UCSD-AML1 (cell line): ENCODE data around the gene MSANTD4.
"Not testable (repeated sequence)": the region's sequence is repeated elsewhere in the genome, so short reads cannot be mapped to it uniquely, and the experiment has no call there.

Experiments used
- DNase-seq: peaks from one replicate; lab custom pipeline; 2025; ENCODE audit not compliant: unreplicated experiment; lab: John Stamatoyannopoulos, UW

MSANTD4 gene

DNA sequence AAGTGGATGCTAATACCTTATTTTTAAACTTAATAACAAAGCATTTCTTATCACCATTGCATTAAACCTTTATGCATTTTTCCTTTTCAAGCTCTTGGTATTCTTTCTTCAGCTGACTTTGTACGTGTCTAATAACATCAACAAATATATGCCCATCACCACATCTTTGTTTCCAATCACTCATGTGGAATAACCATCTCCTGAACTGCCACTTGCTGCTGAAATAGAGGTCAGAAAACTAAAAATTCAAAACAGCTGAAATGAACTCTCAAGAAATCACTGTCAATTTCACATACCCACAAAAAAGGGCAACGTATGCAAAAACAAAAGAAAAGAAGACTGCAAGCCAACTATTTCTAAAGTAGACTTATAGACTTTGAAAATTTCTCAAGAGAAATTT lies 7.4 kb downstream of the MSANTD4 start:
- no peak for DNase-seq

DNA sequence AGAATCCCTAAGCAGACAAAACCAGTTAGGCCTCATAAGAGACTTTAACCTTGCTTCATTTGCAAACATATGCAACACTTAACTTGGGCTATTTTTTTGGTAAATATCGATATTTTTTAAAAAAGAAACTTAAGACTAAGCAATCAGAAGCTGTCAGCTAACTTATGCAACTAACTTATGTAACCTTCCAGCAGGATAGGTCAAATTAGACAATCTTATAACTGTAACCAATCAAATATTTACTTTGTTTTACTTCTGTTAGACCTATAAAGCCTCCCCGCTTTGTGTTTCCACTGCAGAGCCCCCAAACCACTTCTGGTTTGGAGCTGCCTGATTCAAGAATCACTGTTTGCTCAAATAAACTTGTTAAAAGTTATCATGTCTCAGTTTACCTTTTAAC lies 8.0 kb downstream of the MSANTD4 start:
- no peak for DNase-seq

DNA sequence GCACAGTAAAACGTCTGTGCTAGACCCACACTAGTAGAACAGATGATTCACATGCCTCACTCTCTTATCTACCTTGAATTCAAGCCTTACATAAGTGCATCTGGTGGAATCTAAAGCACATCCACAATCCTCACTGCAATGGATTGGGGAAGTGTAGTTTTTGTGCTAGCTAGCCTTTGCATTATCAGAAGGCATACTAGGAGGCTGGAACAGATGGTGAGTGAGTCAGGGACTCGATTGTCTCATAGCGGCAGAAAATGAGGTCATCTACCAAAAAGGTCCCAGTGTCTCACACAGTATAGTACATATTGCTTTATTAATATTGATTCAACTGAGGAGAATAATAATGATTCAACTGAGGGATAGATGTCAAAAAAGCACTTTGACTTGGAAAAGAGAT lies 9.3 kb downstream of the MSANTD4 start:
- no peak for DNase-seq

DNA sequence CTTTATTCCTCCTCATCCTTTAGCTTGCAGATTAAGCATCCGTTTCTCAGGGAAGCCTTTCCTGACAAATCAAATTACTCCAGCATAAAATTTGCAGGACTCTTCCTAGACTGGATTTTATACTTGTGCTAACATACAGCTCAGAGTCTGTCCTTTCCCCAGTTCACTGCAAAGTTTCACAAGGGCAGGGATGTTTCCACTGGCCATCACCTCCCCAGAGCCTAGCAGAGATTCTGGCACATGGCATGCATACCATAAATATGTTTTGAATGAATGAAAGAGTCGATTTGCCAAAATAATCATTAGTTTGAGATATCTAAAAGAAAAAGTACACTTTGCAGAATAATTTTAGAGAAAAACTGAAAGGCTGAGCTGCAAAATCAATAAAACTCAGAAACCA lies 10.6 kb downstream of the MSANTD4 start:
- no peak for DNase-seq

DNA sequence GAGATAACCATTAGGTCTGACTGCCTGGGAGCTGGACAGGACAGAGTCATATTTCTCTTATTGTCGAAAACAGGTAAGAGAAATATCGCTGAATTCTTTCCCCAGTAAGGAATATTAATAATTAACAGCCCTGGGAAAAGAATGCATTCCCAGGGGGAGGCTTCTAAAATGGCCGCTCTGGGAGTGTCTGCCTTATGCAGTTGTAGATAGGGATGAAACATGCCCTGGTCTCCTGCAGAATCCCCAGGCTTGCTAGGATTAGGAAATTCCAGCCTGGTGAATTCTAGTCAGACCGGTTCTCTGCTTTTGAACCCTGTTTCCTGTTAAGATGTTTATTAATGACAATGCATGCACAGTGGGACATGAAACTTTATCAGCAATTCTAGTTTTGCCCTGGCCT lies 18.9 kb downstream of the MSANTD4 start:
- not testable (repeated sequence) for DNase-seq

DNA sequence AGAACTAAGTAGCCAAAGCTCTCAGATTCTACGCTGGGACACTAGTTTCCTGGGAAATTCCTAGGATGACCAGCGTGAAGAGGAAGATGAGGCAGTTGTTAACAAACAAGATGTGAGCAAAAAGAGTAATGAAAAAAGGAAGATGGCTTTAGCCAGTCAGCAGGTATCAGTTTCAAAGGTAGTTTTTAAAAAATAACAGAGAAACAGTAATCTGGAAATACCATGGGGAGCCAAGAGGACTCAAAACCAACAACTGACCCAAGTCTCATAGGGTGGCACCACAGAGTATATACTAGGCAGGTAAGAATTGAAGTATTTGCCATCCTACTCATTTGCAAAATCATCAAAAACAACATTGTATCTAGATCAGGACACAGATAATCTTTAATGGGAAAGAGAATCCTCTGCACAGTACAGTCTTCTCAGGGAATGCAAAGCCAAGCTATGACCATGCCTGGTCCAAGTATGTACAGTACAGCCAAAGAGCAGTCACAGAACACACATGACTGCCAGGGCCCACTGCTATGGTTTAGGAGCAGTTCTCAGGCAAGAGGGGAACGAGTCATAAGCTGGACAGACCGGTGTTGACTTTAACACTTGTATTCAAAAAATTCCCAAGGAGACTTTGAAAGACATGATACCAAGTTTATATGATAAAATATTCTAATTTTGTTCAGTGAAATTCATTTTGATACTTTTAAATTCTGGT lies 20.6 kb downstream of the MSANTD4 start:
- DNase-seq, result no peak

DNA sequence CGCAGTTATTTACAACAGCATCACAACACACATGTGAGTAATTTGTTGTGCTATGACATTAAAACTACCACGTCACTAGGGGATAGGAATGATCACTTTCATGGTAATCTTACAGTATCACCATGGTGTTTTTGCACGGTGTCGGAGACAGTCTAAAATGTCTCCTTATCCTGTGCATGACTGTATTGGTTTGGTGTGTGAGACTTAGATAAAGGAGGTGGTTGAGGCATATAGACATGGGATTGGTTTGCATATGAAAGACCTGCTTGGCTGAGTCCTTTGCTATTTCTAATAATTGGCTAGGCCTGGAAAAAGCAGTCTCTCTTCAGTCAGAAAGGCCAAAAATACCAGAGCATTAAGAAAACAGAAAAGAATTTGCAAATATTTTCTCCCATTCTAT lies 30.2 kb downstream of the MSANTD4 start:
- DNase-seq, result no peak

DNA sequence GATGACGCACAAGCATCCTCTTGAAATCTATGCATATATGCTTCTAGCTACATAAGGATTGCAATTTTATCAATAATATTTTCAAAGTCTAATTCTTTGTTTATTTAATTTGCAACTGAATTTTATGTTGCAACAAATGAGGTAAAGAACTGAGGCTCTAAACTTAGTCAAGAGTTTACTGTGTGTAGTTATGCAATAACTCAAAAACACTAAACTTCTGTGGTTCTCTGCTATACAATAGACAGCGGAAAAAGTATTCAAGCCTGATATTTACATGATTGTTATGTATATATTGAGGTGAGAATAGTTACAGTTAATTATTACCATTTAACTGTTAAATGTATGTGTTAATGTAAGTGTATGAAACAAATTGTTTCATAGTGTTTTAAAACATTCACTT lies 32.9 kb downstream of the MSANTD4 start:
- no peak for DNase-seq

DNA sequence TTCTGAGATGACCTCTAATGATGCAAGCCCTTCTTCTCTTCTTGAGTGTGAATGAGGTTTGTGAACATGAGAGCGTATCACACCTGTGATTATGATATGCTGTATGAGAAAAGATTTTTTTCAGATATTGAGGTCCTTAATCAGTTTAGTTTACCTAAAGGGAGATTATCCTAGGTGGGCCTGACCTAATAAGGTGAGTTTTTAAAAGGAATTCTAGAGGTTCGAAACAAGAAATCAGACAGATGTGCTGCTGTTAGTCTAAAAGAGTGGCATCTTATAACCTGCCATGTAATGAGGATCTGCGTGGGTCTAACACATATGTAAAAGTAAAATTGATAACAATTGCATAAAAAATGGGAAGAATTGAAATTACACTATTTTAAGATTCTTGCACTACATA lies 33.8 kb downstream of the MSANTD4 start:
- DNase-seq, result no peak

DNA sequence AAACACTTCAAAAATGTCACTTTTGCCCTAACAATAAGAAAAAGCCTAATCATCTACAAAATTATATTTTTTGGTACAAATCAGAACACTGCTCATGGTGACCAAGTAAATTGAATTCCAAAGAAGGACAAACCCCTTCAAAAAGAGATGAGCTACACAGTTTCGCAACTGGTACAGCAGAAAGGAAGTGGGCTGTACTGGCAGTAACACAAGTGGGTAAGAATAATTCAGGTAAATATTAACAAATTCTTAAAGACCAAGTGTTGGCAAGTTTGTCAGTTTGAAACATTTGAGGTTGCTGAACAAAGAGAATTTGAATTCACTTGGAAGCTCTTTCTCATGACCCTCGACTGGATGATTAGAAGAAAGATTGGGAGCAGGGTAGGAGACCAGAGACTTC lies 35.5 kb downstream of the MSANTD4 start:
- no peak for DNase-seq

DNA sequence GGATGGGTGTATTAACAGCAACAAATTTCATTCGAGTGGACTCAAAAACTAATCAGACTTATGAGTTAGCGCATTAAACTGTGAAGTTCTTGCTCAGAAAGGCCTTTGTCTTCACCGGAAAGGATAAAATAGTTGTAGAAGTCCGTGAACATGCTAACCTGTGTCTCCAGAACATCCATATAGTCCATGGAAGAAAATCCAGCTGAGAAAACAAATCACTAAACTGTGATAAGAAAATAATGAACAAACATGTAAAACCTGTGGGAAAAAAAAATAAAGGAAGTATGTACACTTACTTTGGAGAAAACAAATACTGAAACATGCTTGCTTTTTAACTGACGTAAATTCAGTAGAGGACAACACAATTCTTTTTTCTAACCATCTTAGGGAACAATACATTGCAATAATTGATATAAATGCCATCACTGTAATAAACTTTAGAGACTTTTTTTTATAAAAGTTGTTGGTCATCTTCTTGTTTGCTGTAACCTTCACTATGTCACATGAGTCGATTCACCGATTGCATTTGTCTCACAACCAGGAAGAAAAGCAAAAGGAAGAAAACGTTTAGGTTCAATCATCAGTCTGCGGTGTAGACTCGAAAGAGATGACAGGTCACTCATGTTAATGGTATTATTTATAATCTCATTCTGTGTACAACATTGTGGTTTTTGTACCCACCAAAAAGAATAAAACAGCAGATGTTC lies 41.9 kb downstream of the MSANTD4 start:
- no peak for DNase-seq

DNA sequence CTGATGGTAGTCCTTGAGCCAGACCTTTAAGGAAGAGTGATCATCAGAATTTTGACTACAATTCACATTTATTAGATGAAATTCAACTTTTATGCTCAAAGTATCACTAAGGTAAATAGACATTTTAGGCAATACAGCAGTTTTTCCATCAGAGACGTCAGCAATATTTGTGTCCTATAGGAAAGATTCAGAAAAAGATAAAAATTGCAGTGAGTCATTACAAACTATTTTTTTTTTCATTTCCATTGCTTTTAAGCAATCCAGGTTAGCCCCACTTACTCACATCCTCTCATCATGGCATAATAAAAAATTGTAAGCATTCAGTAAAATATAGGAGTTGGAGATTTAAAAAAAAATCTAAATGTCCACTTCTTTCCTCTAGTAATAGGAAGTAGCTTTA lies 46.9 kb downstream of the MSANTD4 start:
- DNase-seq, result no peak

DNA sequence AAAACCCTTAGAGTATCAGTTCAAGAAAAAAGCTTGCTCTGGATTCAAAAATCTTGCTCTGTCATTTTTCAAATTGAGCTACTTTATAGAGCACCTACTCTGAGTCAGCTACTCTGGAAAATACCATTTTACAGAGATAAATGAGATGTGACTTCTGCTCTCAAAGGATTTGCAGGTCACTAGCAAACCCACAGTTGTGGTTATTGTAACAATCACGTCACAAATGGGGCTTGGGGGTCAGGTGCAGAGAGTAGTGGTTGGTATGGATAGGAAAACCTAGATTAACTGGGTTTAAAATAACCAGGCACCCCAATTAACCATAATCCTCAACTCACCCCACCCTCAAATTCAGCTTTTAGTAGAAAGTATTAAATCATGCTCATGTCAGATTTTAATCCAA lies 52.3 kb downstream of the MSANTD4 start:
- DNase-seq, result no peak

DNA sequence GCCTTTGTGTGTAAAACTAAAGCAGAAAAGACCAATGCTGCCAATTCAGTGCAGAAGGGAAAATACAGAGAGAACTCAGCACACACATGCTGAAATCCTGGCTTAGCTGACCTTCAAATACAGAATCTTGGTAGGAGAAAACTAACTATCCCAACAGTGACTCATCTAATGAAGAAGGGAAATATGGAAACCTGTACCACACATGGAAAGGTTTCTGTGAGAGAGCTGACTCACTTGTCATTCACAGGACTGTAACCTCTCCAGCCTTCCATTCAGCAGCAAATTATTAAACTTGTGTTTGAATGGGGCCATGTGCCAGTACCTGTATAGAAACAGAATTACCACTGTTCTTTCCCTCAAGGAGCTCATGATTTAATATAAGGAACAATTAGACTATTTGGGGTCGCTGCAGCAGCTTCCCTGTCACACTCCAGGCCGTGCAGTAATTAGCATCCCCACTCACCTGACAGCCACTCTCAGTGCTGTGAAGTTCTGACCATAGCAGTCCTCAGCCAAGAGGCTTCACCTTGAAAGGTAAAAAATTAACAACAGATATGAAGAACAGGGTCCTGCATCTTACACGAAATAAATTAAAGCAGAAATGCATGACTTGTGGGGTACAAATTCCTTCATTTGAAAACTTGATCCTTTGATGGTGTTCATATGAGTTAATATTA lies 53.9 kb downstream of the MSANTD4 start:
- DNase-seq, result no peak

DNA sequence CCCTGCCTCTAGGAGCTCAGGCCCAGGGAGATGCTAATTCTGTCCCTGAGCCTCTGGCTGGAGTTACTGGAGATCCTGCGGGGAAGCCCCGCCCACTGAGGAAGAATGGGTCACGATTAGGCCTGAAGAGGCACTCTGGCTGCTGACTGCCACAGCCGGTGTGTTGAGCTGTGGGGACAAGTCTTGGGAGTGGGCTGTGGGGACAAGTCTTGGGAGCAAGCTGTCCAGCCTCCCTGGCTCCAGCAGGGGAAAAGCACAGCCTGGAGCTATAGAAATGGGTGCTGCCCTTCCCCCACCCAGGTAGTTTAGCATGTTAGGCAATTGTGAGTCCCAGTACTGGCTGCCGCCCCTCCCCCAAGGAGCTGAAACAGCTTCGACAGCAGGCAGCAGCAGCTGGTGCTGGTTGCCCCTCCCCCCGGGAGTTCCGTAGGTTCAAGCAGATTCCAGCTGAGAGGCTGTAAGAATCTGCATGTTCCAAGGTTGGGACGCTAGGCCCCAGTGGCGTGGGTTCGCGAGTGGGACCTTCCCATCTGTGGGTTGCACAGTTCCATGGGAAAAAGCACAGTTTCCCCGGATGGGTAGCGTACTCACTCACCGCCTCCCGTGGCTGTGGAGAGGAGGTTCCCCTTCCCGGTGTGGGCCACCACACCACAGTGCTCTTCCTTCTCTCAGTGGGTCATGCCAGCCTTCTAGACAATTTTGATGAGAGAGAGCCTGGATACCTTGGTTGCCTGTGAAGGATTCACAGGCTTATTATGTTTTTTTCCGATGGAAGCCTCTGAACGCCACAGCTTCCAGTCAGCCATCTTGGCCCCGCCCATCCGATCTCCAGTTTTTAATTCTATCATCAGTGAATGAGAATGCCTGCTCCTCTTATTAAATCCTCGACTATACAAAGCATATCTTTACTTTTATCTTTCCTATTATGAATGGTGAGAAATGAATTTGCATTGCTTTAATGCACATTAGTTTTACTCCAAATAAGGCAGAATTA lies 61.5 kb downstream of the MSANTD4 start:
- DNase-seq, result no peak
